ENCODE data around the gene MFN2.

GRCh38 chr1:12028957-12029511 lies 48.8 kb downstream of the MFN2 start:
- TF ChIP-seq, protein P1, sequence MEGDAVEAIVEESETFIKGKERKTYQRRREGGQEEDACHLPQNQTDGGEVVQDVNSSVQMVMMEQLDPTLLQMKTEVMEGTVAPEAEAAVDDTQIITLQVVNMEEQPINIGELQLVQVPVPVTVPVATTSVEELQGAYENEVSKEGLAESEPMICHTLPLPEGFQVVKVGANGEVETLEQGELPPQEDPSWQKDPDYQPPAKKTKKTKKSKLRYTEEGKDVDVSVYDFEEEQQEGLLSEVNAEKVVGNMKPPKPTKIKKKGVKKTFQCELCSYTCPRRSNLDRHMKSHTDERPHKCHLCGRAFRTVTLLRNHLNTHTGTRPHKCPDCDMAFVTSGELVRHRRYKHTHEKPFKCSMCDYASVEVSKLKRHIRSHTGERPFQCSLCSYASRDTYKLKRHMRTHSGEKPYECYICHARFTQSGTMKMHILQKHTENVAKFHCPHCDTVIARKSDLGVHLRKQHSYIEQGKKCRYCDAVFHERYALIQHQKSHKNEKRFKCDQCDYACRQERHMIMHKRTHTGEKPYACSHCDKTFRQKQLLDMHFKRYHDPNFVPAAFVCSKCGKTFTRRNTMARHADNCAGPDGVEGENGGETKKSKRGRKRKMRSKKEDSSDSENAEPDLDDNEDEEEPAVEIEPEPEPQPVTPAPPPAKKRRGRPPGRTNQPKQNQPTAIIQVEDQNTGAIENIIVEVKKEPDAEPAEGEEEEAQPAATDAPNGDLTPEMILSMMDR (IDR thresholded peaks at IDR 0.05) = no peak
- TF ChIP-seq EZH2 (IDR thresholded peaks at IDR 0.05) (no peak), EZH2phosphoT487 (IDR thresholded peaks at IDR 0.05) (no peak)
